ENCODE results near the gene TMEM30B.

Gene TMEM30B

GRCh38 chr14:61266891-61267740 lies 14.0 kb downstream of the TMEM30B start:
- Histone ChIP-seq H3K4me1 (ENCODE audit: low read length) (peaks cover 5% of the 10 kb centered on the region; the same call in 1 of the 2 replicates), H2AFZ (ENCODE audit: low read depth, low read length) (no peak overlapping the region), H3K79me2 (ENCODE audit: low read length) (no peaks in the 10 kb centered on the region), H3K36me3 (replicated peaks; ENCODE audit: low read depth, low read length) (no peaks in the 10 kb centered on the region), H3K9ac (ENCODE audit: low read length) (no peak overlapping the region), H4K20me1 (ENCODE audit: insufficient read depth, low read length) (no peaks in the 10 kb centered on the region), H3K4me3 (ENCODE audit: low read length) (no peak overlapping the region), H3K4me2 (ENCODE audit: low read length) (no peak overlapping the region), H3K27me3 (ENCODE audit: low read depth, low read length) (peaks cover 40% of the 10 kb centered on the region), H3K27ac (ENCODE audit: low read length) (no peak overlapping the region), H3K9me3 (ENCODE audit: insufficient read depth, low read length) (no peaks in the 10 kb centered on the region)
- TF ChIP-seq CTCF (IDR thresholded peaks at IDR 0.05; ENCODE audit: low read depth, low read length) (no peak), EZH2phosphoT487 (IDR thresholded peaks at IDR 0.05; ENCODE audit: low read depth) (no peak)

DNA sequence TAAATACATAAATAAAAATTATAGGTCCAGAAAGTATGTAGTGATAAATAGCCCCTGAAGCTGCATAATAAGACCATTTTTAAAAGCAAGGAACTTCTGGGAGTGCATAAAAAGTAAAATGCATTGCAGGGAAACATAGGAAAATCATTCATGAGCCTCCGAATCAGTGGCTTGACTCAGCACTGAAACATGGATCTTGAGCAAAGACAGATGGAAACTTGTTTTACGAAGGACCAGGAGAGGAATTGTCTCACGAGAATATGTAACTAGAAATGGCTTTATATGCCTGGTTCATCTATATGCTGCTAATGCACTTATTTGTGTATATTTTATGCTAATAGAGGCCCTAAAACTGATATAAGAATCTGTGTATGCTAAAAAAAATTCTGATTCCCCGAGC lies 14.7 kb downstream of the TMEM30B start:
- H3K4me2 ChIP-seq (ENCODE audit: low read length): no peak overlapping the region
- H3K9me3 ChIP-seq (ENCODE audit: insufficient read depth, low read length): no peaks in the 10 kb centered on the region
- H4K20me1 ChIP-seq (ENCODE audit: insufficient read depth, low read length): no peaks in the 10 kb centered on the region
- H3K4me1 ChIP-seq (ENCODE audit: low read length): peaks cover 5% of the 10 kb centered on the region; the same call in 1 of the 2 replicates
- TF ChIP-seq CTCF (IDR thresholded peaks at IDR 0.05; ENCODE audit: low read depth, low read length): no peak
- no peak for TF ChIP-seq EZH2phosphoT487 (IDR thresholded peaks at IDR 0.05; ENCODE audit: low read depth)
- H3K79me2 ChIP-seq (ENCODE audit: low read length): no peaks in the 10 kb centered on the region
- H3K36me3 ChIP-seq (replicated peaks; ENCODE audit: low read depth, low read length): no peaks in the 10 kb centered on the region
- peaks cover 40% of the 10 kb centered on the region for H3K27me3 ChIP-seq (ENCODE audit: low read depth, low read length)
- no peak overlapping the region for H2AFZ ChIP-seq (ENCODE audit: low read depth, low read length)
- H3K27ac ChIP-seq (ENCODE audit: low read length): no peak overlapping the region
- no peak overlapping the region for H3K4me3 ChIP-seq (ENCODE audit: low read length)
- no peak overlapping the region for H3K9ac ChIP-seq (ENCODE audit: low read length)

DNA sequence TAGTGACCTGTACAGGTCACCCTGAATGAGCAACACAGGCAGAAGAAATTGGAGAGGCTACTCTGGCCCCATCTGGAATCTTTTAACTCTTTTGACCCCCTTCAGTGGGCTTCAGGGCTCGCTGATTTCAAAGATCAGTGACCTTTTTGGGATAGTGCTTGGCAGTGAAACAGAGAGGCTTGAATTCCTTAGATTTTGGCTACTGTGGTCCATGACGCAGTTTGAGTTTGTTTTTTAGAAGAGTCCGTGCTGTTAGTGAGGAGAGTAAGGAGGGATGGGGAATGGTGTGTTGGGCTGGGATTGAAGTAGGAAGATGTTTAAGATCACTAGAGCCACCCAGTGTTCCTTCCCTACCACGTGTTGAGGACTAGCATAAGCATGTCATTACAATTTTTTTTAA lies 16.5 kb downstream of the TMEM30B start:
- Histone ChIP-seq H3K27ac (ENCODE audit: low read length) (no peak overlapping the region), H2AFZ (ENCODE audit: low read depth, low read length) (no peak overlapping the region)

More for the DNA sequence above, 16.5 kb downstream of the TMEM30B start:
- H3K4me3 ChIP-seq (ENCODE audit: low read length): no peak overlapping the region
- H3K4me2 ChIP-seq (ENCODE audit: low read length): no peak overlapping the region
- H3K36me3 ChIP-seq (replicated peaks; ENCODE audit: low read depth, low read length): no peaks in the 10 kb centered on the region
- H3K79me2 ChIP-seq (ENCODE audit: low read length): no peaks in the 10 kb centered on the region
- no peaks in the 10 kb centered on the region for H3K9me3 ChIP-seq (ENCODE audit: insufficient read depth, low read length)
- H3K4me1 ChIP-seq (ENCODE audit: low read length): 0 out of 2 replicates have a peak, but pooled peaks cover 2% of the 10 kb centered on the region
- no peaks in the 10 kb centered on the region for H4K20me1 ChIP-seq (ENCODE audit: insufficient read depth, low read length)
- peaks cover 28% of the 10 kb centered on the region for H3K27me3 ChIP-seq (ENCODE audit: low read depth, low read length)
- H3K9ac ChIP-seq (ENCODE audit: low read length): no peak overlapping the region
- TF ChIP-seq EZH2phosphoT487 (IDR thresholded peaks at IDR 0.05; ENCODE audit: low read depth) (no peak), CTCF (IDR thresholded peaks at IDR 0.05; ENCODE audit: low read depth, low read length) (no peak)

Data from OCI-LY3 (cell line).